HCT116 (cell line): Measurements from ENCODE around the gene PPP1R3C. TPM values are rescaled to one million over a fixed set of nuclear protein-coding genes. Genes with fewer than 3 reads are reported as not detected.

ENCODE experiments used
- ATAC-seq: fragments of 200-7000 bp; cut with Tn5 transposase; 2 replicates; pipeline ENCODE4 v1.9.1; 2020; ENCODE audit warnings: mild to moderate bottlenecking, moderate library complexity
- BruUV-seq: library from RNA; stranded (reverse); fragments of 400-500 nt; replicated peaks from 2 replicates; lab custom pipeline; 2021; lab: Mats Ljungman, UMichigan
- CTCF ChIA-PET: fragments of 300-600 bp; sonication (Branson Sonifier 250); formaldehyde crosslinking; loops from one replicate; lab custom pipeline; 2021; ENCODE audit warnings: antibody characterized with exemption; lab: Charles Lee
- POLR2A ChIA-PET: fragments of 300-600, 350-600 bp; sonication (Branson Sonifier 250); formaldehyde crosslinking; loops from one replicate; lab custom pipeline; 2021; ENCODE audit warnings: antibody characterized with exemption; lab: Charles Lee
- RAD21 ChIA-PET, 2 experiments: fragments of 300-600 bp; sonication (Branson Sonifier 250); formaldehyde crosslinking; loops; one replicate each; lab custom pipeline; 2023; ENCODE audit warnings: low total read pairs in 2 of 2; ENCODE audit not compliant: uncharacterized antibody in 2 of 2, unreplicated experiment in 2 of 2, low non-redundant PET in 1 of 2; lab: Charles Lee
- DNase-seq: peaks from one replicate; pipeline ENCODE4 v3.0.0-alpha.2; 2010; ENCODE audit warnings: low read depth, low spot score
- H2AFZ ChIP-seq: fragments of 200-600 bp; shearing (Covaris generic), sonication (generic); 2 replicates; pipeline ENCODE4 v1.6.1; 2017; ENCODE audit warnings: low read depth, mixed run types, mixed read lengths, antibody characterized with exemption, low read length; ENCODE audit not compliant: poor library complexity, severe bottlenecking
- H3K27ac ChIP-seq: 2 replicates; pipeline ENCODE4 v1.5.1; 2012; ENCODE audit warnings: low read depth, low read length
- H3K27me3 ChIP-seq: fragments of 200-600 bp; sonication (generic); 2 replicates; pipeline ENCODE4 v1.6.1; 2016; ENCODE audit warnings: mixed run types, low read length, mixed read lengths; ENCODE audit not compliant: insufficient read depth
- H3K36me3 ChIP-seq, 2 experiments: fragments of 200-500 bp in 1 of 2; fragments of 200-600 bp in 1 of 2; sonication (Bioruptor generic) in 1 of 2; sonication (generic) in 1 of 2; 2 replicates each; pipeline versions ENCODE4 v1.5.1 to v1.6.1; 2014 to 2016; ENCODE audit warnings: low read length in 2 of 2, inconsistent platforms in 1 of 2, mixed read lengths in 1 of 2, mixed run types in 1 of 2; ENCODE audit not compliant: insufficient read depth in 2 of 2, control insufficient read depth in 1 of 2
- H3K4me1 ChIP-seq, 2 experiments: fragments of 200-600 bp in 1 of 2; sonication (generic) in 1 of 2; 2 replicates each; pipeline versions ENCODE4 v1.5.1 to v1.6.1; 2012 to 2017; ENCODE audit warnings: low read length in 2 of 2, inconsistent platforms in 1 of 2, mild to moderate bottlenecking in 1 of 2, mixed read lengths in 1 of 2, mixed run types in 1 of 2, moderate library complexity in 1 of 2; ENCODE audit not compliant: insufficient read depth in 2 of 2, control insufficient read depth in 1 of 2
- H3K4me2 ChIP-seq: fragments of 200-600 bp; sonication (generic); 2 replicates; pipeline ENCODE4 v1.6.1; 2017; ENCODE audit warnings: mixed run types, low read length, mixed read lengths
- H3K4me3 ChIP-seq, 2 experiments: fragments of 200-600 bp in 1 of 2; sonication (generic) in 1 of 2; replicated peaks in 1 of 2; 2 replicates each; pipeline ENCODE4 v1.5.1; 2011 to 2016; ENCODE audit warnings: low read length in 2 of 2, control low read depth in 1 of 2, low read depth in 1 of 2, mild to moderate bottlenecking in 1 of 2, mixed read lengths in 1 of 2, mixed run types in 1 of 2
- H3K79me2 ChIP-seq: fragments of 200-600 bp; sonication (generic); 2 replicates; pipeline ENCODE4 v1.6.1; 2017; ENCODE audit warnings: mild to moderate bottlenecking, mixed run types, low read length, moderate library complexity, mixed read lengths; ENCODE audit not compliant: insufficient read depth
- H3K9ac ChIP-seq: fragments of 200-600 bp; sonication (generic); 2 replicates; pipeline ENCODE4 v1.6.1; 2016; ENCODE audit warnings: low read length, mixed read lengths
- H3K9me2 ChIP-seq: fragments of 200-600 bp; sonication (generic), shearing (Covaris generic); 2 replicates; pipeline ENCODE4 v1.6.1; 2017; ENCODE audit warnings: mixed run types, mild to moderate bottlenecking, moderate library complexity; ENCODE audit not compliant: insufficient read depth
- H3K9me3 ChIP-seq, 2 experiments: fragments of 200-500 bp in 1 of 2; fragments of 200-600 bp in 1 of 2; sonication (Bioruptor generic) in 1 of 2; sonication (generic) in 1 of 2; 2 replicates each; pipeline ENCODE4 v1.6.1; 2014 to 2017; ENCODE audit warnings: low read length in 2 of 2, mixed read lengths in 2 of 2, inconsistent platforms in 1 of 2, low read depth in 1 of 2, mild to moderate bottlenecking in 1 of 2, mixed run types in 1 of 2, moderate library complexity in 1 of 2; ENCODE audit not compliant: control insufficient read depth in 1 of 2, insufficient read depth in 1 of 2
- H4K20me1 ChIP-seq: fragments of 200-600 bp; sonication (generic), shearing (Covaris generic); 2 replicates; pipeline ENCODE4 v1.6.1; 2017; ENCODE audit warnings: mixed run types, mild to moderate bottlenecking, moderate library complexity; ENCODE audit not compliant: insufficient read depth
- ATF3 ChIP-seq: IDR thresholded peaks from 2 replicates; pipeline ENCODE4 v1.6.1; 2012
- CBX3 ChIP-seq: IDR thresholded peaks from 2 replicates; pipeline ENCODE4 v1.6.1; 2012; ENCODE audit warnings: low read depth
- CTCF ChIP-seq, 3 experiments: fragments of 200-600 bp in 1 of 3; sonication (generic) in 1 of 3; IDR thresholded peaks in 2 of 3; conservative IDR thresholded peaks in 1 of 3; 2 replicates each; pipeline ENCODE4 v1.5.1; 2012 to 2017; ENCODE audit warnings: low read depth in 2 of 3, low read length in 2 of 3, antibody characterized with exemption in 1 of 3, borderline replicate concordance in 1 of 3, control low read depth in 1 of 3, mild to moderate bottlenecking in 1 of 3, mixed read lengths in 1 of 3, mixed run types in 1 of 3, moderate library complexity in 1 of 3; ENCODE audit not compliant: insufficient read depth in 1 of 3
- EGR1 ChIP-seq: IDR thresholded peaks from 2 replicates; pipeline ENCODE4 v1.6.1; 2012; ENCODE audit warnings: low read depth
- EZH2phosphoT487 ChIP-seq: fragments of 200-600 bp; IDR thresholded peaks from 2 replicates; pipeline ENCODE4 v1.6.1; 2018; ENCODE audit warnings: antibody characterized with exemption, borderline replicate concordance
- JUND ChIP-seq: IDR thresholded peaks from 2 replicates; pipeline ENCODE4 v1.6.1; 2012
- MAX ChIP-seq: IDR thresholded peaks from 2 replicates; pipeline ENCODE4 v1.6.1; 2012
- POLR2AphosphoS5 ChIP-seq: IDR thresholded peaks from 2 replicates; pipeline ENCODE4 v1.6.1; 2011; ENCODE audit warnings: mild to moderate bottlenecking, low read depth, low read length, moderate library complexity
- RAD21 ChIP-seq: IDR thresholded peaks from 2 replicates; pipeline ENCODE4 v1.6.1; 2012; ENCODE audit warnings: low read depth, mild to moderate bottlenecking
- REST ChIP-seq: IDR thresholded peaks from 2 replicates; pipeline ENCODE4 v1.6.1; 2012; ENCODE audit warnings: low read depth
- SP1 ChIP-seq: IDR thresholded peaks from 2 replicates; pipeline ENCODE4 v1.6.1; 2012; ENCODE audit warnings: low read depth
- ZBTB33 ChIP-seq: IDR thresholded peaks from 2 replicates; pipeline ENCODE4 v1.6.1; 2011; ENCODE audit warnings: mild to moderate bottlenecking, low read length, moderate library complexity; ENCODE audit not compliant: insufficient replicate concordance; ENCODE audit errors: extremely low read depth
- ZNF274 ChIP-seq: fragments of 200-500 bp; sonication (Bioruptor generic); IDR thresholded peaks from 2 replicates; pipeline ENCODE4 v1.6.1; 2014; ENCODE audit warnings: mild to moderate bottlenecking, low read depth, low read length, inconsistent platforms
- intact Hi-C: fragments of 100-400 bp; cut with micrococcal nuclease; formaldehyde crosslinking; loops from 2 replicates; pipeline ENCODE4 v1.10.0; 2022
- total RNA-seq: library from RNA; stranded (reverse); gene quantifications from one replicate; pipeline ENCODE4 v1.2.1, GENCODE V29; 2021; ENCODE audit not compliant: unreplicated experiment

The PPP1R3C gene
- total RNA-seq, 1 experiment from 2014 or later: 0.20 TPM

- DNase-seq: no peak
- Histone ChIP-seq H2AFZ (no peak overlapping the region), H3K27me3 (no peaks in the 10 kb centered on the region), H3K27ac (no peak overlapping the region), H3K4me2 (no peak overlapping the region), H3K36me3 (no peaks in the 10 kb centered on the region), H3K9me3 (no peaks in the 10 kb centered on the region), H3K9ac (no peak overlapping the region), H3K4me1 (no peaks in the 10 kb centered on the region), H3K4me3 (no peak overlapping the region), H3K79me2 (no peaks in the 10 kb centered on the region), H3K9me2 (no peaks in the 10 kb centered on the region), H4K20me1 (no peaks in the 10 kb centered on the region)
- no TSS peak for BruUV-seq
- ChIA-PET RAD21 (no interaction called here), CTCF (no interaction called here), POLR2A (no interaction called here)
- no peak for TF ChIP-seq CBX3
- no peak for TF ChIP-seq ZBTB33
- no peak for TF ChIP-seq ZNF274
- no peak for TF ChIP-seq POLR2AphosphoS5
- TF ChIP-seq EZH2phosphoT487: no peak
- TF ChIP-seq RAD21: no peak
- no peak for TF ChIP-seq JUND
- no peak for TF ChIP-seq MAX
- no peak for TF ChIP-seq ATF3
- no peak for TF ChIP-seq CTCF (IDR thresholded peaks at IDR 0.05 in 2 of 3, conservative IDR thresholded peaks at IDR 0.05 in 1 of 3; ENCODE audit: borderline replicate concordance in 1 of 3, insufficient read depth in 1 of 3, low read depth in 2 of 3, low read length in 2 of 3)
- no peak for TF ChIP-seq EGR1
- no peak for TF ChIP-seq SP1
- TF ChIP-seq REST: no peak
- ATAC-seq: no peak
- intact Hi-C loops: no loop called here
These were observed 31.6 kb upstream of the PPP1R3C start for GRCh38 chr10:91664426-91664825.
